ENCODE data around the gene ADAD1. TPM values are rescaled to one million over a fixed set of nuclear protein-coding genes. Genes with fewer than 3 reads are reported as not detected.

Gene ADAD1
- not detected for polyA plus RNA-seq (2012; ENCODE audit: low read depth, missing spikeins)

DNA sequence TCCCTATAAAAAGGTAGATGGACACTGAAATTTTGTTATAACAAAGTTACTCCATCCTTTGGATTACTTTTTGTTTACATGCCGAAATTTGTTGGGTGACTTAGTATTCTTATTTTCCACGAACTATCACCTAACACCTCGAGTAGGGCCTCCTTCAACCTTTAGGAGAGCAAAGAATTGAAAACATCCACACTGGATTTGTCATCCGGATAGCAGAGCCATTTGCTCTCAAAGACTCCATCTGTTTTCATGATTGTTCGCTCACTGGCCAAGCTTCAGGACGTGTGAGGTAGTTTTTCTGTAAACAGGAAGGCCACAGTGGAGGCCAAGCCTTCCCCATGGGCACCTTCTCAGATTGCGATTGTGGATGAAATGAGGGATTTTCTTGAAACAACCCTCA lies at the start of gene ADAD1:
ADAD1 (plus strand) TSS at position 301 of the 400 bp plus-strand sequence. CDS start 1,059 bp downstream, outside the sequence.
- TF ChIP-seq POLR2AphosphoS5 (IDR thresholded peaks at IDR 0.05; ENCODE audit: low read depth, low read length) (no peak), POLR2A (IDR thresholded peaks at IDR 0.05; ENCODE audit: low read depth, low read length) (no peak), TAF1 (IDR thresholded peaks at IDR 0.05; ENCODE audit: low read depth, low read length) (no peak), SPI1 (IDR thresholded peaks at IDR 0.05; ENCODE audit: low read depth, low read length) (no peak)
- FAIRE-seq: no peak
- no peak for DNase-seq (ENCODE audit: insufficient read length, low spot score)

- DNase-seq (ENCODE audit: insufficient read length, low spot score) (no peak), FAIRE-seq (no peak)
- TF ChIP-seq POU2F2 (IDR thresholded peaks at IDR 0.05; ENCODE audit: low read depth, low read length) (no peak), SPI1 (IDR thresholded peaks at IDR 0.05; ENCODE audit: low read depth, low read length) (no peak), POLR2A (IDR thresholded peaks at IDR 0.05; ENCODE audit: low read depth, low read length) (no peak), POLR2AphosphoS5 (IDR thresholded peaks at IDR 0.05; ENCODE audit: low read depth, low read length) (no peak), PAX5 (IDR thresholded peaks at IDR 0.05; ENCODE audit: insufficient read depth, low read length, severe bottlenecking) (no peak), TAF1 (IDR thresholded peaks at IDR 0.05; ENCODE audit: low read depth, low read length) (no peak)
Observed at GRCh38 chr4:122329876-122330565, 48.8 kb upstream of the ADAD1 start.

DNA sequence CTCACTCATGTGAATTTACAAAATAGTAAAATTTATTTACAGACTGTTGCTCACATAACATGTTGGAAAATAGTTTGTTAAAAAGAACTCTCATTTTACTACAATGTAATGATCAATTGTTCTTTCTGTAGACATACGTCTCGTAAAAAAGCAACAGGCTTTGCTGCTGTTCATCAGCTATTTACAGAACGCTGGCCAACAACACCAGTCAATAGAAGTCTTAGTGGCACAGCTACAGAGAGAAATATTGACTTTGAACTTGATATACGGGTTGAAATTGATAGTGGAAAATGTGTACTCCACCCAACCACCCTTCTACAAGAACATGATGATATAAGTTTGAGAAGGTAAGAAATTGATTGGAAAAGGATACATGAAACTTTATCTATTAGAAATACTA lies 47.6 kb upstream of the ADAD1 start:
- TF ChIP-seq POU2F2 (IDR thresholded peaks at IDR 0.05; ENCODE audit: low read depth, low read length) (no peak), SPI1 (IDR thresholded peaks at IDR 0.05; ENCODE audit: low read depth, low read length) (no peak)
- FAIRE-seq (no peak), DNase-seq (ENCODE audit: insufficient read length, low spot score) (no peak)

DNA sequence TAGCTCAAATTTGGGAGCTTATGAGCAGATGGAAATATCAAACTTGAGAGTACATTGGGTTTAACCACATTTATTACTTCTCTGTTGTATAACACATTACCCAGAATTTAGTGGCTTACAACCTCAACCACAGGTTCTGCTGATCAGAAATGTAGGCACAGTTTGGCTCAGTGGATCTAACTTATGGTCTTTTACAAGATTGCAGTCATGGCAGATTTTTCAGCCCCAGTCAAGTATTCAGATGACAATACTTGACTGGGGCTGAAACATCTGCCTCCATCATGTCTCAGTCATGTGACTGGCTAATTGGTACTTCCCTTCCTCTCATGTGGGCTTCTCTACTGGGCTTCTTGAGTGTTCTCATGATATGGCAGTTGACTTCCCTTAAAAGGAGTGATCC lies 44.0 kb upstream of the ADAD1 start:
- no peak for TF ChIP-seq TAF1 (IDR thresholded peaks at IDR 0.05; ENCODE audit: low read depth, low read length)
- no peak for TF ChIP-seq POU2F2 (IDR thresholded peaks at IDR 0.05; ENCODE audit: low read depth, low read length)
- no peak for TF ChIP-seq PAX5 (IDR thresholded peaks at IDR 0.05; ENCODE audit: insufficient read depth, low read length, severe bottlenecking)
- no peak for TF ChIP-seq SPI1 (IDR thresholded peaks at IDR 0.05; ENCODE audit: low read depth, low read length)
- no peak for TF ChIP-seq POLR2AphosphoS5 (IDR thresholded peaks at IDR 0.05; ENCODE audit: low read depth, low read length)
- TF ChIP-seq POLR2A (IDR thresholded peaks at IDR 0.05; ENCODE audit: low read depth, low read length): no peak
- FAIRE-seq (no peak), DNase-seq (ENCODE audit: insufficient read length, low spot score) (no peak)

DNA sequence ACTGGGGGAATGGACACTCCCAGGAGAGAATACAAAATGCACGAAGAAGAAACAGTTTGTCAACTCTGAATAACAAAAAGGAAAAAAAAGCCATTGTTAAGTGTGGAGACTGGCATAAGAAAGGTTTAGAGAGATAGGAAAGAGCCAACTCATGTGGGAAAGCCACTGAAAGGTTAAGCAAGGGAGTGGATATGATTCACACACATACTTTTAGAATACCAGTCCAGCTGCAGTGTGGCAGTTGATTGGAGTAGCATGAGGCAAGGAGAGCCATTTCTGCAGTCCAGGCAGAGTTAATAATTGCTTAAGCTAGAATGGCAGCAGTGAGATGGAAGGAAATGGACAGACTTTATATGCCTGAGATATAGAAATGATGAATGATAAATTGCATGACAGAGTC lies 36.9 kb upstream of the ADAD1 start:
- DNase-seq (ENCODE audit: insufficient read length, low spot score): no peak
- no peak for FAIRE-seq
- TF ChIP-seq PAX5 (IDR thresholded peaks at IDR 0.05; ENCODE audit: insufficient read depth, low read length, severe bottlenecking): no peak
- TF ChIP-seq POLR2A (IDR thresholded peaks at IDR 0.05; ENCODE audit: low read depth, low read length): no peak
- TF ChIP-seq POLR2AphosphoS5 (IDR thresholded peaks at IDR 0.05; ENCODE audit: low read depth, low read length): no peak
- no peak for TF ChIP-seq SPI1 (IDR thresholded peaks at IDR 0.05; ENCODE audit: low read depth, low read length)
- no peak for TF ChIP-seq POU2F2 (IDR thresholded peaks at IDR 0.05; ENCODE audit: low read depth, low read length)
- TF ChIP-seq TAF1 (IDR thresholded peaks at IDR 0.05; ENCODE audit: low read depth, low read length): no peak

- FAIRE-seq (no peak), DNase-seq (ENCODE audit: insufficient read length, low spot score) (no peak)
- TF ChIP-seq TAF1 (IDR thresholded peaks at IDR 0.05; ENCODE audit: low read depth, low read length) (no peak), POLR2A (IDR thresholded peaks at IDR 0.05; ENCODE audit: low read depth, low read length) (no peak), POLR2AphosphoS5 (IDR thresholded peaks at IDR 0.05; ENCODE audit: low read depth, low read length) (no peak), POU2F2 (IDR thresholded peaks at IDR 0.05; ENCODE audit: low read depth, low read length) (no peak), PAX5 (IDR thresholded peaks at IDR 0.05; ENCODE audit: insufficient read depth, low read length, severe bottlenecking) (no peak), SPI1 (IDR thresholded peaks at IDR 0.05; ENCODE audit: low read depth, low read length) (no peak)
Observed at GRCh38 chr4:122346036-122346435, 32.8 kb upstream of the ADAD1 start.

- FAIRE-seq (no peak), DNase-seq (ENCODE audit: insufficient read length, low spot score) (no peak)
- TF ChIP-seq TAF1 (IDR thresholded peaks at IDR 0.05; ENCODE audit: low read depth, low read length) (no peak), PAX5 (IDR thresholded peaks at IDR 0.05; ENCODE audit: insufficient read depth, low read length, severe bottlenecking) (no peak), POU2F2 (IDR thresholded peaks at IDR 0.05; ENCODE audit: low read depth, low read length) (no peak), POLR2A (IDR thresholded peaks at IDR 0.05; ENCODE audit: low read depth, low read length) (no peak), SPI1 (IDR thresholded peaks at IDR 0.05; ENCODE audit: low read depth, low read length) (no peak), POLR2AphosphoS5 (IDR thresholded peaks at IDR 0.05; ENCODE audit: low read depth, low read length) (no peak)
Observed at GRCh38 chr4:122346503-122346902, 32.3 kb upstream of the ADAD1 start.

DNA sequence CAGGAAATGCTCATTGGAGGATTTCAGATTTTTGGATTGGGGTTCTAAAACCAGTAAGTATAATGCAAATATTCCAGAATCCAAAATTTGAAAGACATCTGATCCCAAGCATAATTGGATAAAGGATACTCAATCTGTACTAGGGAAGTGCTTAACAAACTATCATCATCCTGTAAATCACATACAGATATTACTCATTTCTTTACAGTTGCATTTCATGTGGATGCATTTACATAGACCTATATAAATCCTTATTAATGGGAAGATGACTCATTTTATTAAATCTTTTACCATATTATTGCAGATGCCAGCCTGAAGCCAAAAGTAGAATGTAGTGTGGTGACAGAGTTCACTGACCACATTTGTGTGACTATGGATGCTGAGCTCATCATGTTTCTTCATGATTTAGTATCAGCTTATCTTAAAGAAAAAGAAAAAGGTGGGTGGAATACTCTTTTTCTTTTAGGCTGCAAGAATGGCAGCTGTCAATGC lies 22.4 kb upstream of the ADAD1 start:
- no peak for TF ChIP-seq SPI1 (IDR thresholded peaks at IDR 0.05; ENCODE audit: low read depth, low read length)
- TF ChIP-seq PAX5 (IDR thresholded peaks at IDR 0.05; ENCODE audit: insufficient read depth, low read length, severe bottlenecking): no peak
- no peak for TF ChIP-seq POU2F2 (IDR thresholded peaks at IDR 0.05; ENCODE audit: low read depth, low read length)
- no peak for TF ChIP-seq POLR2AphosphoS5 (IDR thresholded peaks at IDR 0.05; ENCODE audit: low read depth, low read length)
- no peak for TF ChIP-seq POLR2A (IDR thresholded peaks at IDR 0.05; ENCODE audit: low read depth, low read length)
- no peak for FAIRE-seq
- no peak for DNase-seq (ENCODE audit: insufficient read length, low spot score)

DNA sequence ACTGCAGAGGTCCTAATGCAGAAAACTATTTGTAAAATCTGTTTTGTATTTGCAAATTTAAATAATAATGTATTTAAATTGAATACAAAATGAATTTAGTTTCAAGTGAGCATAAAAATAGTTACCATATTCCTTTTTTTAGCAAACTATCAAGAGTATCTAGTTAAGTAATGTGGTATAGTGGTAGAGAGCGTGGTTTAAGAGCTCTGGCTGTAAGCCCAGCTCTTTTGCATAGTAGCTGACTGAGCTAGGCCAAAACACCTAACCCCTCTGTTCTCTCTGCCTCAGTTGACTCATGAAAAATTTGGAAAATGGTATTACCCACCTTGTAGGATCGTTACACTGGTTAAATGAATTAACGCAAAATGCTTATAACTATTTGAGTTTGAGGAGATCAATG lies 18.1 kb upstream of the ADAD1 start:
- no peak for DNase-seq (ENCODE audit: insufficient read length, low spot score)
- no peak for FAIRE-seq
- TF ChIP-seq POU2F2 (IDR thresholded peaks at IDR 0.05; ENCODE audit: low read depth, low read length) (no peak), POLR2AphosphoS5 (IDR thresholded peaks at IDR 0.05; ENCODE audit: low read depth, low read length) (no peak), TAF1 (IDR thresholded peaks at IDR 0.05; ENCODE audit: low read depth, low read length) (no peak), POLR2A (IDR thresholded peaks at IDR 0.05; ENCODE audit: low read depth, low read length) (no peak), PAX5 (IDR thresholded peaks at IDR 0.05; ENCODE audit: insufficient read depth, low read length, severe bottlenecking) (no peak), SPI1 (IDR thresholded peaks at IDR 0.05; ENCODE audit: low read depth, low read length) (no peak)
